ENCODE data around the gene HDHD5. TPM values are rescaled to one million over a fixed set of nuclear protein-coding genes. Genes with fewer than 3 reads are reported as not detected.

Gene HDHD5
- total and polyA plus RNA-seq, 2 of the 13 experiments (the other 11 are each of a cell fraction or from before 2014, with no cell fraction given): not detected

GRCh38 chr22:17201285-17201945 is 42.3 kb upstream of the HDHD5 start (continued):
- TF ChIP-seq ZC3H13 (CRISPR knock-in tag; IDR thresholded peaks at IDR 0.05): no peak
- no peak for TF ChIP-seq DNMT1 (CRISPR knock-in tag; IDR thresholded peaks at IDR 0.05)
- TF ChIP-seq SNAPC4 (CRISPR knock-in tag; IDR thresholded peaks at IDR 0.05): peak; percentile 94
- TF ChIP-seq ZNF646 (CRISPR knock-in tag; IDR thresholded peaks at IDR 0.05): no peak
- no peak for TF ChIP-seq ZGPAT (CRISPR knock-in tag; IDR thresholded peaks at IDR 0.05)
- no peak for TF ChIP-seq ZBTB20 (CRISPR knock-in tag; IDR thresholded peaks at IDR 0.05; ENCODE audit: borderline replicate concordance, low read depth)
- TF ChIP-seq ZNF513 (CRISPR knock-in tag; conservative IDR thresholded peaks at IDR 0.05): no peak
- no peak for TF ChIP-seq SMAD1 (CRISPR knock-in tag; IDR thresholded peaks at IDR 0.05; ENCODE audit: borderline replicate concordance, low read depth)
- peak; percentile 43 for TF ChIP-seq PAXIP1 (CRISPR knock-in tag; conservative IDR thresholded peaks at IDR 0.05)

All from HepG2 (cell line).